ENCODE data around the gene PUM2.
"Not testable (repeated sequence)": the region's sequence is repeated elsewhere in the genome, so short reads cannot be mapped to it uniquely, and the experiment has no call there.

PUM2 gene

GRCh38 chr2:20288642-20289340, 61.9 kb downstream of the PUM2 start:
- DNase-seq (ENCODE audit: low spot score) = peak; percentile 65

GRCh38 chr2:20282916-20283592, 67.6 kb downstream of the PUM2 start:
- no peak for DNase-seq (ENCODE audit: low spot score)

- no peak for DNase-seq (ENCODE audit: low spot score)
These were observed 68.8 kb downstream of the PUM2 start for GRCh38 chr2:20281876-20282275.

GRCh38 chr2:20273042-20273441, 77.6 kb downstream of the PUM2 start:
- DNase-seq (ENCODE audit: low spot score) = no peak

GRCh38 chr2:20268317-20268716, 82.3 kb downstream of the PUM2 start:
- not testable (repeated sequence) for DNase-seq (ENCODE audit: low spot score)

- DNase-seq (ENCODE audit: low spot score) = no peak
These were observed 83.1 kb downstream of the PUM2 start for GRCh38 chr2:20267529-20267928.

- DNase-seq (ENCODE audit: low spot score) = no peak
These were observed 86.0 kb downstream of the PUM2 start for GRCh38 chr2:20264629-20265028.

- DNase-seq (ENCODE audit: low spot score) = no peak
These were observed 93.2 kb downstream of the PUM2 start for GRCh38 chr2:20257411-20257810.

- no peak for DNase-seq (ENCODE audit: low spot score)
These were observed 95.9 kb downstream of the PUM2 start for GRCh38 chr2:20254731-20255130.

GRCh38 chr2:20250436-20250835, 100.2 kb downstream of the PUM2 start:
- no peak for DNase-seq (ENCODE audit: low spot score)

- DNase-seq (ENCODE audit: low spot score) = no peak
These were observed 101.5 kb downstream of the PUM2 start for GRCh38 chr2:20249170-20249569.

- DNase-seq (ENCODE audit: low spot score) = no peak
These were observed 103.6 kb downstream of the PUM2 start for GRCh38 chr2:20247084-20247483.

GRCh38 chr2:20243637-20244036, 107.0 kb downstream of the PUM2 start:
- not testable (repeated sequence) for DNase-seq (ENCODE audit: low spot score)

- DNase-seq (ENCODE audit: low spot score) = no peak
These were observed 107.8 kb downstream of the PUM2 start for GRCh38 chr2:20242727-20243377.

- peak; percentile 48 for DNase-seq (ENCODE audit: low spot score)
These were observed 108.5 kb downstream of the PUM2 start for GRCh38 chr2:20241973-20242726.

GRCh38 chr2:20240291-20240690, 110.4 kb downstream of the PUM2 start:
- not testable (repeated sequence) for DNase-seq (ENCODE audit: low spot score)

- DNase-seq (ENCODE audit: low spot score) = no peak
These were observed 114.1 kb downstream of the PUM2 start for GRCh38 chr2:20236496-20236895.

GRCh38 chr2:20235655-20236305, 114.9 kb downstream of the PUM2 start:
- DNase-seq (ENCODE audit: low spot score) = no peak

- DNase-seq (ENCODE audit: low spot score) = not testable (repeated sequence)
These were observed 116.0 kb downstream of the PUM2 start for GRCh38 chr2:20234597-20234996.

- no peak for DNase-seq (ENCODE audit: low spot score)
These were observed 117.8 kb downstream of the PUM2 start for GRCh38 chr2:20232837-20233207.

GRCh38 chr2:20231598-20232026, 119.0 kb downstream of the PUM2 start:
- no peak for DNase-seq (ENCODE audit: low spot score)

- DNase-seq (ENCODE audit: low spot score) = no peak
These were observed 119.5 kb downstream of the PUM2 start for GRCh38 chr2:20231159-20231558.

All from AG20443 (cell line).